K562 (cell line): Measurements from ENCODE around the gene SMG5. TPM values are rescaled to one million over a fixed set of nuclear protein-coding genes. Genes with fewer than 3 reads are reported as not detected.

Experiments
- ARNT ChIP-seq, 2 experiments: fragments of 450-650 bp; IDR thresholded peaks; 2 replicates each; pipeline ENCODE4 v1.6.1; 2016; ENCODE audit warnings: mild to moderate bottlenecking in 1 of 2
- CHCHD3 ChIP-seq: fragments of 250-450 bp; sonication (Bioruptor Pico); IDR thresholded peaks from 2 replicates; pipeline ENCODE4 v2.1.2; 2022; ENCODE audit warnings: mild to moderate bottlenecking
- CSDE1 ChIP-seq, 2 experiments: fragments of 450-650 bp; IDR thresholded peaks; 2 replicates each; pipeline ENCODE4 v1.6.1; 2016; ENCODE audit warnings: mild to moderate bottlenecking in 1 of 2
- JUND ChIP-seq, 2 experiments: IDR thresholded peaks; 2 replicates in 1 of 2; 3 replicates in 1 of 2; pipeline ENCODE4 v1.6.1; 2011; ENCODE audit warnings: borderline replicate concordance in 2 of 2, low read depth in 2 of 2, low read length in 2 of 2, improper control_type of control experiment in 1 of 2, missing biosample characterization in 1 of 2, missing genetic modification characterization in 1 of 2, missing genetic modification reagents in 1 of 2
- KDM1A ChIP-seq, 2 experiments: fragments of 450-650 bp; IDR thresholded peaks; 2 replicates each; pipeline ENCODE4 v1.6.1; 2016; ENCODE audit warnings: mild to moderate bottlenecking in 2 of 2
- MTA2 ChIP-seq: fragments of 450-650 bp; IDR thresholded peaks from 2 replicates; pipeline ENCODE4 v1.6.1; 2016; ENCODE audit warnings: low read depth
- SLC30A9 ChIP-seq: fragments of 250-450 bp; sonication (Bioruptor Pico); IDR thresholded peaks from 2 replicates; pipeline ENCODE4 v1.8.0; 2022; ENCODE audit warnings: mild to moderate bottlenecking, moderate library complexity
- SPI1 ChIP-seq: IDR thresholded peaks from 2 replicates; pipeline ENCODE4 v1.6.1; 2011; ENCODE audit warnings: low read depth, low read length, control low read depth, borderline replicate concordance
- TAF1 ChIP-seq: IDR thresholded peaks from 2 replicates; pipeline ENCODE4 v1.6.1; 2011; ENCODE audit warnings: mild to moderate bottlenecking, low read length, moderate library complexity; ENCODE audit not compliant: insufficient read depth, control insufficient read depth, severe bottlenecking; ENCODE audit errors: extremely low read depth
- TRIM24 ChIP-seq, 2 experiments: fragments of 450-650 bp; IDR thresholded peaks; 2 replicates each; pipeline ENCODE4 v1.6.1; 2016
- ZNF699 ChIP-seq: fragments of 250-450 bp; sonication (Bioruptor Pico); IDR thresholded peaks from 2 replicates; pipeline ENCODE4 v1.8.0; 2021; ENCODE audit warnings: mild to moderate bottlenecking, moderate library complexity; ENCODE audit not compliant: insufficient replicate concordance
- polyA plus RNA-seq, 8 experiments: library from polyadenylated mRNA; depleted of rRNA in 4 of 8; stranded (reverse) in 5 of 8; unstranded in 3 of 8; fragments of >200 nt; fragmentation: Nextera tagmentation in 2 of 8; fragmentation: Illumina TruSeq in 1 of 8; extraction: Ambion mirVana in 2 of 8; extraction: Trizol in 1 of 8; gene quantifications; 2 replicates each; pipeline versions ENCODE4 v1.2.1 to v1.2.3, GENCODE V29; 2011 to 2014; ENCODE audit warnings: inconsistent platforms in 1 of 8, missing spikeins in 1 of 8
- total RNA-seq, 7 experiments: library from RNA; depleted of rRNA in 6 of 7; stranded (reverse); fragments of >200 nt in 6 of 7; fragmentation: Illumina TruSeq in 2 of 7; extraction: Trizol in 2 of 7; gene quantifications; 2 replicates each; pipeline versions ENCODE4 v1.2.1 to v1.2.3, GENCODE V29; 2011 to 2021; ENCODE audit warnings: low replicate concordance in 1 of 7
- TF ChIP-seq, protein P1 (sequence below): fragments of 250-450 bp; sonication (Bioruptor Pico); IDR thresholded peaks from 2 replicates; pipeline ENCODE4 v1.4.0; 2020; ENCODE audit warnings: mild to moderate bottlenecking, moderate library complexity
- TF ChIP-seq, protein P2 (sequence below): fragments of 150-350 bp; IDR thresholded peaks from 2 replicates; pipeline ENCODE4 v1.6.1; 2014; ENCODE audit warnings: low read depth, mild to moderate bottlenecking, low read length, borderline replicate concordance
- TF ChIP-seq, protein P3 (sequence below): fragments of 450-650 bp; conservative IDR thresholded peaks from 2 replicates; pipeline ENCODE4 v1.6.1; 2016; ENCODE audit warnings: missing genetic modification characterization, low read depth, mild to moderate bottlenecking, missing compliant biosample characterization, moderate library complexity
- TF ChIP-seq, protein P4 (sequence below): sonication (generic); IDR thresholded peaks from 2 replicates; pipeline ENCODE4 v1.6.1; 2016
- TF ChIP-seq, protein P5 (sequence below): IDR thresholded peaks from 2 replicates; pipeline ENCODE4 v1.6.1; 2012; ENCODE audit warnings: low read depth, low read length, improper control_type of control experiment, borderline replicate concordance

SMG5 gene
- total and polyA plus RNA-seq, 9 of the 15 experiments (the other 6 are each of a cell fraction or from before 2014, with no cell fraction given), result 1.4 to 85.9 (median 53.0) TPM

DNA sequence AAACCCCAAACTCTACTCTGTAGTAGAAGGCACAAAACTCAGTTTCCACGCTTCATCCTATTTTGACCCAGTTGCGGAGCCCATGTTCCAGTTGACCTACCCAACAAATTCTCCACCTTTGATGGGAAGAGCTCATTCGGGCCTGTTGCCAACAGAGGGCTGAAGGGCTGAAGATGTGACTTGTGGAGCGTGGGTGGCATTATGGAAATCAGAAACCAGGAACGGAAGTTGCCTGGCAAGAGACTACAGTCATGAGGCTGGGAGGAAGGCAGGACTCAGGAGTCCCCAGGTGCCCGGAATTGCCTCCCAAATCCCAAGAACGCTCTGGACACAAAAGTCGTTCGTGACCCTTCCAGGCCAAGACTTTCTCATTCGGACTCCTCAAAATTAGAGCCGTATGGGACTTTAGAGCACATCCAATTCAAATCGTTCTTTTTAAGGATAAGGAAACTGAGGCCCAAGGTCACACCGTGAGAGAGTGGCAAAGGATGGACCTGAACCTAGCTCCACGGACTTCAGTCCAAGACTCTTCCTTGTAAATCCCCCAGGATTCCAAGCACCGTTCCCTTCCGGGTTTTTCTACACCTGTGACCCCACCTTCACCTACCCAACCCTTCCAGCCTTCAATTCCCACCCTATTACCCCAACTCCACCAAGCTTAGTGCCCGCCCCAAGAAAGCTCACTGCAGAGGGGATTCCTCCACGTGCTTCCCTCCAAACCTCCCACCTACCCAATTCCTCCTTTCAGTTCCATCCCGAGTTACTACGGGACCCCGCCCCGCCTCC is 739 bp downstream of the SMG5 start (continued):
- TF ChIP-seq, protein P1, sequence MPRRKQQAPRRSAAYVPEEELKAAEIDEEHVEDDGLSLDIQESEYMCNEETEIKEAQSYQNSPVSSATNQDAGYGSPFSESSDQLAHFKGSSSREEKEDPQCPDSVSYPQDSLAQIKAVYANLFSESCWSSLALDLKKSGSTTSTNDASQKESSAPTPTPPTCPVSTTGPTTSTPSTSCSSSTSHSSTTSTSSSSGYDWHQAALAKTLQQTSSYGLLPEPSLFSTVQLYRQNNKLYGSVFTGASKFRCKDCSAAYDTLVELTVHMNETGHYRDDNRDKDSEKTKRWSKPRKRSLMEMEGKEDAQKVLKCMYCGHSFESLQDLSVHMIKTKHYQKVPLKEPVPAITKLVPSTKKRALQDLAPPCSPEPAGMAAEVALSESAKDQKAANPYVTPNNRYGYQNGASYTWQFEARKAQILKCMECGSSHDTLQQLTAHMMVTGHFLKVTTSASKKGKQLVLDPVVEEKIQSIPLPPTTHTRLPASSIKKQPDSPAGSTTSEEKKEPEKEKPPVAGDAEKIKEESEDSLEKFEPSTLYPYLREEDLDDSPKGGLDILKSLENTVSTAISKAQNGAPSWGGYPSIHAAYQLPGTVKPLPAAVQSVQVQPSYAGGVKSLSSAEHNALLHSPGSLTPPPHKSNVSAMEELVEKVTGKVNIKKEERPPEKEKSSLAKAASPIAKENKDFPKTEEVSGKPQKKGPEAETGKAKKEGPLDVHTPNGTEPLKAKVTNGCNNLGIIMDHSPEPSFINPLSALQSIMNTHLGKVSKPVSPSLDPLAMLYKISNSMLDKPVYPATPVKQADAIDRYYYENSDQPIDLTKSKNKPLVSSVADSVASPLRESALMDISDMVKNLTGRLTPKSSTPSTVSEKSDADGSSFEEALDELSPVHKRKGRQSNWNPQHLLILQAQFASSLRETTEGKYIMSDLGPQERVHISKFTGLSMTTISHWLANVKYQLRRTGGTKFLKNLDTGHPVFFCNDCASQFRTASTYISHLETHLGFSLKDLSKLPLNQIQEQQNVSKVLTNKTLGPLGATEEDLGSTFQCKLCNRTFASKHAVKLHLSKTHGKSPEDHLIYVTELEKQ (CRISPR knock-in tag), result no peak
- no peak for TF ChIP-seq KDM1A (IDR thresholded peaks at IDR 0.05)
- no peak for TF ChIP-seq JUND (IDR thresholded peaks at IDR 0.05; ENCODE audit: borderline replicate concordance, low read depth, low read length)
- no peak for TF ChIP-seq JUND (tag; IDR thresholded peaks at IDR 0.05; ENCODE audit: borderline replicate concordance, low read depth, low read length)
- TF ChIP-seq SPI1, result no peak
- TF ChIP-seq ARNT (IDR thresholded peaks at IDR 0.05), result no peak
- no peak for TF ChIP-seq ZNF699 (CRISPR knock-in tag)
- no peak for TF ChIP-seq CSDE1 (IDR thresholded peaks at IDR 0.05)
- TF ChIP-seq, protein P2, sequence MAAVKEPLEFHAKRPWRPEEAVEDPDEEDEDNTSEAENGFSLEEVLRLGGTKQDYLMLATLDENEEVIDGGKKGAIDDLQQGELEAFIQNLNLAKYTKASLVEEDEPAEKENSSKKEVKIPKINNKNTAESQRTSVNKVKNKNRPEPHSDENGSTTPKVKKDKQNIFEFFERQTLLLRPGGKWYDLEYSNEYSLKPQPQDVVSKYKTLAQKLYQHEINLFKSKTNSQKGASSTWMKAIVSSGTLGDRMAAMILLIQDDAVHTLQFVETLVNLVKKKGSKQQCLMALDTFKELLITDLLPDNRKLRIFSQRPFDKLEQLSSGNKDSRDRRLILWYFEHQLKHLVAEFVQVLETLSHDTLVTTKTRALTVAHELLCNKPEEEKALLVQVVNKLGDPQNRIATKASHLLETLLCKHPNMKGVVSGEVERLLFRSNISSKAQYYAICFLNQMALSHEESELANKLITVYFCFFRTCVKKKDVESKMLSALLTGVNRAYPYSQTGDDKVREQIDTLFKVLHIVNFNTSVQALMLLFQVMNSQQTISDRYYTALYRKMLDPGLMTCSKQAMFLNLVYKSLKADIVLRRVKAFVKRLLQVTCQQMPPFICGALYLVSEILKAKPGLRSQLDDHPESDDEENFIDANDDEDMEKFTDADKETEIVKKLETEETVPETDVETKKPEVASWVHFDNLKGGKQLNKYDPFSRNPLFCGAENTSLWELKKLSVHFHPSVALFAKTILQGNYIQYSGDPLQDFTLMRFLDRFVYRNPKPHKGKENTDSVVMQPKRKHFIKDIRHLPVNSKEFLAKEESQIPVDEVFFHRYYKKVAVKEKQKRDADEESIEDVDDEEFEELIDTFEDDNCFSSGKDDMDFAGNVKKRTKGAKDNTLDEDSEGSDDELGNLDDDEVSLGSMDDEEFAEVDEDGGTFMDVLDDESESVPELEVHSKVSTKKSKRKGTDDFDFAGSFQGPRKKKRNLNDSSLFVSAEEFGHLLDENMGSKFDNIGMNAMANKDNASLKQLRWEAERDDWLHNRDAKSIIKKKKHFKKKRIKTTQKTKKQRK, result no peak
- TF ChIP-seq, protein P3, sequence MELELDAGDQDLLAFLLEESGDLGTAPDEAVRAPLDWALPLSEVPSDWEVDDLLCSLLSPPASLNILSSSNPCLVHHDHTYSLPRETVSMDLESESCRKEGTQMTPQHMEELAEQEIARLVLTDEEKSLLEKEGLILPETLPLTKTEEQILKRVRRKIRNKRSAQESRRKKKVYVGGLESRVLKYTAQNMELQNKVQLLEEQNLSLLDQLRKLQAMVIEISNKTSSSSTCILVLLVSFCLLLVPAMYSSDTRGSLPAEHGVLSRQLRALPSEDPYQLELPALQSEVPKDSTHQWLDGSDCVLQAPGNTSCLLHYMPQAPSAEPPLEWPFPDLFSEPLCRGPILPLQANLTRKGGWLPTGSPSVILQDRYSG (tag), result no peak
- no peak for TF ChIP-seq SLC30A9 (CRISPR knock-in tag)
- TF ChIP-seq TAF1, result peak; percentile 2
- no peak for TF ChIP-seq TRIM24 (IDR thresholded peaks at IDR 0.05)
- no peak for TF ChIP-seq CHCHD3 (CRISPR knock-in tag)
- TF ChIP-seq, protein P4, sequence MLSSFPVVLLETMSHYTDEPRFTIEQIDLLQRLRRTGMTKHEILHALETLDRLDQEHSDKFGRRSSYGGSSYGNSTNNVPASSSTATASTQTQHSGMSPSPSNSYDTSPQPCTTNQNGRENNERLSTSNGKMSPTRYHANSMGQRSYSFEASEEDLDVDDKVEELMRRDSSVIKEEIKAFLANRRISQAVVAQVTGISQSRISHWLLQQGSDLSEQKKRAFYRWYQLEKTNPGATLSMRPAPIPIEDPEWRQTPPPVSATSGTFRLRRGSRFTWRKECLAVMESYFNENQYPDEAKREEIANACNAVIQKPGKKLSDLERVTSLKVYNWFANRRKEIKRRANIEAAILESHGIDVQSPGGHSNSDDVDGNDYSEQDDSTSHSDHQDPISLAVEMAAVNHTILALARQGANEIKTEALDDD, result no peak
- no peak for TF ChIP-seq MTA2
- TF ChIP-seq, protein P5, sequence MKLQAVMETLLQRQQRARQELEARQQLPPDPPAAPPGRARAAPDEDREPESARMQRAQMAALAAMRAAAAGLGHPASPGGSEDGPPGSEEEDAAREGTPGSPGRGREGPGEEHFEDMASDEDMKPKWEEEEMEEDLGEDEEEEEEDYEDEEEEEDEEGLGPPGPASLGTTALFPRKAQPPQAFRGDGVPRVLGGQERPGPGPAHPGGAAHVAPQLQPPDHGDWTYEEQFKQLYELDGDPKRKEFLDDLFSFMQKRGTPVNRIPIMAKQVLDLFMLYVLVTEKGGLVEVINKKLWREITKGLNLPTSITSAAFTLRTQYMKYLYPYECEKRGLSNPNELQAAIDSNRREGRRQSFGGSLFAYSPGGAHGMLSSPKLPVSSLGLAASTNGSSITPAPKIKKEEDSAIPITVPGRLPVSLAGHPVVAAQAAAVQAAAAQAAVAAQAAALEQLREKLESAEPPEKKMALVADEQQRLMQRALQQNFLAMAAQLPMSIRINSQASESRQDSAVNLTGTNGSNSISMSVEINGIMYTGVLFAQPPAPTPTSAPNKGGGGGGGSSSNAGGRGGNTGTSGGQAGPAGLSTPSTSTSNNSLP, result no peak
